ENCODE measurements around the gene CIP2A.

DNA sequence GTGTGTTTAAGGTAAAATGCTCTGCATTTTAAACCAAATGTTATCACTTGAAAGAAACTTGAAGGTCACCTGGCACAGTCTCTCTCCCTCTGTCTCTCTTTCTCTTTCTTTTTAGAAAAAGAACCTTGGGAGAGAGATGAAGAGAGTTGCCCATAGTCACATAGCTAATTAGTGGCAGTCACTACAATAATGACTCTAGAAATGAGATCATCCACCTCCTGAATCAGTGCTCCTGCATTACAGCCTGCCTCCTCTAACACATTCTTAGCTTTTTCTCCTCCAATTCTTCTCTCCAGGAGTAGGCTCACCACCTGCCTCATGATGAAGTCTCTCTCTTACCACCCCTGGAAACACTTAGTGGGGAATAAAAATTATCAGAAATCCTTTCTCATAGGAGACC, 81.3 kb downstream of the CIP2A start:
- TF ChIP-seq, protein P1, sequence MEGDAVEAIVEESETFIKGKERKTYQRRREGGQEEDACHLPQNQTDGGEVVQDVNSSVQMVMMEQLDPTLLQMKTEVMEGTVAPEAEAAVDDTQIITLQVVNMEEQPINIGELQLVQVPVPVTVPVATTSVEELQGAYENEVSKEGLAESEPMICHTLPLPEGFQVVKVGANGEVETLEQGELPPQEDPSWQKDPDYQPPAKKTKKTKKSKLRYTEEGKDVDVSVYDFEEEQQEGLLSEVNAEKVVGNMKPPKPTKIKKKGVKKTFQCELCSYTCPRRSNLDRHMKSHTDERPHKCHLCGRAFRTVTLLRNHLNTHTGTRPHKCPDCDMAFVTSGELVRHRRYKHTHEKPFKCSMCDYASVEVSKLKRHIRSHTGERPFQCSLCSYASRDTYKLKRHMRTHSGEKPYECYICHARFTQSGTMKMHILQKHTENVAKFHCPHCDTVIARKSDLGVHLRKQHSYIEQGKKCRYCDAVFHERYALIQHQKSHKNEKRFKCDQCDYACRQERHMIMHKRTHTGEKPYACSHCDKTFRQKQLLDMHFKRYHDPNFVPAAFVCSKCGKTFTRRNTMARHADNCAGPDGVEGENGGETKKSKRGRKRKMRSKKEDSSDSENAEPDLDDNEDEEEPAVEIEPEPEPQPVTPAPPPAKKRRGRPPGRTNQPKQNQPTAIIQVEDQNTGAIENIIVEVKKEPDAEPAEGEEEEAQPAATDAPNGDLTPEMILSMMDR (IDR thresholded peaks at IDR 0.05; ENCODE audit: low read depth, low read length, missing input control): no peak
- no peak for TF ChIP-seq EGR1 (IDR thresholded peaks at IDR 0.05; ENCODE audit: low read depth in 2 of 2)
- TF ChIP-seq RAD21 (IDR thresholded peaks at IDR 0.05): no peak
- TF ChIP-seq TAF1 (conservative IDR thresholded peaks at IDR 0.05): no peak
- TF ChIP-seq, protein P2, sequence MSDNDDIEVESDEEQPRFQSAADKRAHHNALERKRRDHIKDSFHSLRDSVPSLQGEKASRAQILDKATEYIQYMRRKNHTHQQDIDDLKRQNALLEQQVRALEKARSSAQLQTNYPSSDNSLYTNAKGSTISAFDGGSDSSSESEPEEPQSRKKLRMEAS (IDR thresholded peaks at IDR 0.05): no peak
- TF ChIP-seq SP1 (IDR thresholded peaks at IDR 0.05): no peak
- TF ChIP-seq, protein P3, sequence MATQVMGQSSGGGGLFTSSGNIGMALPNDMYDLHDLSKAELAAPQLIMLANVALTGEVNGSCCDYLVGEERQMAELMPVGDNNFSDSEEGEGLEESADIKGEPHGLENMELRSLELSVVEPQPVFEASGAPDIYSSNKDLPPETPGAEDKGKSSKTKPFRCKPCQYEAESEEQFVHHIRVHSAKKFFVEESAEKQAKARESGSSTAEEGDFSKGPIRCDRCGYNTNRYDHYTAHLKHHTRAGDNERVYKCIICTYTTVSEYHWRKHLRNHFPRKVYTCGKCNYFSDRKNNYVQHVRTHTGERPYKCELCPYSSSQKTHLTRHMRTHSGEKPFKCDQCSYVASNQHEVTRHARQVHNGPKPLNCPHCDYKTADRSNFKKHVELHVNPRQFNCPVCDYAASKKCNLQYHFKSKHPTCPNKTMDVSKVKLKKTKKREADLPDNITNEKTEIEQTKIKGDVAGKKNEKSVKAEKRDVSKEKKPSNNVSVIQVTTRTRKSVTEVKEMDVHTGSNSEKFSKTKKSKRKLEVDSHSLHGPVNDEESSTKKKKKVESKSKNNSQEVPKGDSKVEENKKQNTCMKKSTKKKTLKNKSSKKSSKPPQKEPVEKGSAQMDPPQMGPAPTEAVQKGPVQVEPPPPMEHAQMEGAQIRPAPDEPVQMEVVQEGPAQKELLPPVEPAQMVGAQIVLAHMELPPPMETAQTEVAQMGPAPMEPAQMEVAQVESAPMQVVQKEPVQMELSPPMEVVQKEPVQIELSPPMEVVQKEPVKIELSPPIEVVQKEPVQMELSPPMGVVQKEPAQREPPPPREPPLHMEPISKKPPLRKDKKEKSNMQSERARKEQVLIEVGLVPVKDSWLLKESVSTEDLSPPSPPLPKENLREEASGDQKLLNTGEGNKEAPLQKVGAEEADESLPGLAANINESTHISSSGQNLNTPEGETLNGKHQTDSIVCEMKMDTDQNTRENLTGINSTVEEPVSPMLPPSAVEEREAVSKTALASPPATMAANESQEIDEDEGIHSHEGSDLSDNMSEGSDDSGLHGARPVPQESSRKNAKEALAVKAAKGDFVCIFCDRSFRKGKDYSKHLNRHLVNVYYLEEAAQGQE (IDR thresholded peaks at IDR 0.05): no peak
- TF ChIP-seq YY1 (IDR thresholded peaks at IDR 0.05): no peak
- TF ChIP-seq HNF4A (conservative IDR thresholded peaks at IDR 0.05): no peak
- TF ChIP-seq JUND (IDR thresholded peaks at IDR 0.05): no peak
- TF ChIP-seq GABPA (IDR thresholded peaks at IDR 0.05 in 1 of 2, conservative IDR thresholded peaks at IDR 0.05 in 1 of 2): no peak
- TF ChIP-seq, protein P4, sequence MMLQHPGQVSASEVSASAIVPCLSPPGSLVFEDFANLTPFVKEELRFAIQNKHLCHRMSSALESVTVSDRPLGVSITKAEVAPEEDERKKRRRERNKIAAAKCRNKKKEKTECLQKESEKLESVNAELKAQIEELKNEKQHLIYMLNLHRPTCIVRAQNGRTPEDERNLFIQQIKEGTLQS (IDR thresholded peaks at IDR 0.05): no peak
- TF ChIP-seq FOXA1 (IDR thresholded peaks at IDR 0.05): no peak
- no peak for TF ChIP-seq NR2F2 (IDR thresholded peaks at IDR 0.05)
